Thymus (tissue), 11 donors: Measurements from ENCODE around the gene KLHL2. TPM values are rescaled to one million over a fixed set of nuclear protein-coding genes. Genes with fewer than 3 reads are reported as not detected.

Experiments
- DNase-seq, 9 donors: peaks; one replicate each; pipeline ENCODE4 v3.0.0-alpha.2; 2013; ENCODE audit warnings: low spot score in 9 of 9, low read depth in 6 of 9, missing footprints in 1 of 9
- H3K27ac ChIP-seq, 2 donors: one replicate each; pipeline ENCODE4 v1.5.1; 2013; ENCODE audit warnings: control low read depth in 1 of 2, low read depth in 1 of 2, low read length in 1 of 2, mild to moderate bottlenecking in 1 of 2, moderate library complexity in 1 of 2
- H3K27me3 ChIP-seq, 2 donors: one replicate each; pipeline ENCODE4 v1.5.1; 2013; ENCODE audit warnings: low read length in 1 of 2; ENCODE audit not compliant: control insufficient read depth in 2 of 2, insufficient read depth in 1 of 2
- H3K36me3 ChIP-seq, 2 donors: one replicate each; pipeline ENCODE4 v1.5.1; 2013; ENCODE audit warnings: low read length in 1 of 2, mild to moderate bottlenecking in 1 of 2, moderate library complexity in 1 of 2; ENCODE audit not compliant: control insufficient read depth in 2 of 2, insufficient read depth in 2 of 2
- H3K4me1 ChIP-seq, 2 donors: one replicate each; pipeline ENCODE4 v1.5.1; 2013; ENCODE audit warnings: low read length in 2 of 2; ENCODE audit not compliant: control insufficient read depth in 2 of 2, insufficient read depth in 2 of 2
- H3K4me3 ChIP-seq, 2 donors: one replicate each; pipeline ENCODE4 v1.5.1; 2013; ENCODE audit warnings: low read length in 2 of 2, control low read depth in 1 of 2, mild to moderate bottlenecking in 1 of 2
- H3K9me3 ChIP-seq, 2 donors: one replicate each; pipeline ENCODE4 v1.5.1; 2013; ENCODE audit warnings: low read length in 1 of 2, mild to moderate bottlenecking in 1 of 2; ENCODE audit not compliant: control insufficient read depth in 2 of 2, insufficient read depth in 1 of 2
- WGBS: extraction: QIAGEN DNeasy Blood & Tissue Kit; methylation state at CpG from one replicate; pipeline ENCODE4 v1.1.7; 2013; 5-methylcytosine and 5-hydroxymethylcytosine counted together
- polyA plus RNA-seq: library from polyadenylated mRNA; stranded (reverse); fragments of 200-250 nt; gene quantifications from one replicate; pipeline ENCODE4 v1.2.3, GENCODE V29; 2013
- total RNA-seq: library from RNA; stranded (reverse); fragments of 120-200 nt; gene quantifications from one replicate; pipeline ENCODE4 v1.2.4, GENCODE V29; 2013
- donor health status: healthy.

KLHL2 gene
- total and polyA plus RNA-seq, 2 donors: 12.1 to 29.3 TPM

DNA sequence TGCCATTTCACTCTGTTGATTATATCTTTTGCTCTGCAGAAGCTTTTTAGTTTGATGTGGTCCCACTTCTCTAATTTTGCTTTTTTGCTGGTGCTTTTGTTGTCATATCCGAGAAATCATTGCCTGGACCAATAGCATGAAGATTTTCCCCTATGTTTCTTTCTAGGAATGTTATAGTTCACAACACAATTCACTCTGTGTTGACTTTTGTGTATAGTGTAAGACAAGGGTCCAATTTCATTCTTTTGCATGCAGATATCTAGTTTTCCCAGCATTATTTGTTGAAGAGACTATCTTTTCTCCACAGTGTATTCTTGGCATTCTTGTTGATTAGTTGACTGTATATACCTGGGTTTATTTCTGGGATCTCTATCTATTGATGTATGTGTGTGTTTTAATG is 163.2 kb downstream of the KLHL2 start:
- Histone ChIP-seq H3K27me3 (peaks cover 0 to 8% of the 10 kb centered on the region in 2 donors), H3K36me3 (no peaks in the 10 kb centered on the region), H3K4me1 (peaks cover 0 to 2% of the 10 kb centered on the region in 2 donors), H3K9me3 (no peaks in the 10 kb centered on the region), H3K4me3 (no peak overlapping the region), H3K27ac (no peak overlapping the region)
- DNase-seq: no peak
- WGBS: 98% methylated on average over 1 of the region's 1 CpG

Other genes with a start within 250 kb of the KLHL2 start
- gene TRIM61, start 229.9 kb upstream of the KLHL2 start, total RNA-seq: 2.2 TPM
- gene TRIM61, start 229.9 kb upstream of the KLHL2 start, polyA plus RNA-seq: 1.3 TPM
- not detected for gene TRIM60, start 175.6 kb upstream of the KLHL2 start, total RNA-seq
- gene TRIM60, start 175.6 kb upstream of the KLHL2 start, polyA plus RNA-seq: not detected
- gene TRIM75, start 153.7 kb upstream of the KLHL2 start, total RNA-seq: not detected
- gene TRIM75, start 153.7 kb upstream of the KLHL2 start, polyA plus RNA-seq: 0.02 TPM
- 6.1 TPM for gene TMEM192, start 94.7 kb upstream of the KLHL2 start, total RNA-seq
- gene TMEM192, start 94.7 kb upstream of the KLHL2 start, polyA plus RNA-seq: 8.0 TPM
- 19.2 TPM for gene MSMO1, start 120.1 kb downstream of the KLHL2 start, total RNA-seq
- gene MSMO1, start 120.1 kb downstream of the KLHL2 start, polyA plus RNA-seq: 26.8 TPM
- 52.3 TPM for gene CPE, start 171.4 kb downstream of the KLHL2 start, total RNA-seq
- 94.5 TPM for gene CPE, start 171.4 kb downstream of the KLHL2 start, polyA plus RNA-seq